GM12864 (cell line): ENCODE data around the gene FAM9C.
"Not testable (repeated sequence)": the region's sequence is repeated elsewhere in the genome, so short reads cannot be mapped to it uniquely, and the experiment has no call there.

ENCODE experiments used
- DNase-seq: peaks from one replicate; pipeline ENCODE4 v3.0.0-alpha.2; 2011; ENCODE audit warnings: low read depth
- H3K4me3 ChIP-seq: 2 replicates; pipeline ENCODE4 v1.5.1; 2011; ENCODE audit warnings: mild to moderate bottlenecking, low read depth, low read length, control low read depth
- TF ChIP-seq, protein P1 (sequence below): IDR thresholded peaks from 2 replicates; pipeline ENCODE4 v1.5.1; 2011; ENCODE audit warnings: low read depth, mild to moderate bottlenecking, moderate library complexity, low read length, control low read depth, inconsistent platforms; ENCODE audit errors: missing control alignments

The FAM9C gene

DNA sequence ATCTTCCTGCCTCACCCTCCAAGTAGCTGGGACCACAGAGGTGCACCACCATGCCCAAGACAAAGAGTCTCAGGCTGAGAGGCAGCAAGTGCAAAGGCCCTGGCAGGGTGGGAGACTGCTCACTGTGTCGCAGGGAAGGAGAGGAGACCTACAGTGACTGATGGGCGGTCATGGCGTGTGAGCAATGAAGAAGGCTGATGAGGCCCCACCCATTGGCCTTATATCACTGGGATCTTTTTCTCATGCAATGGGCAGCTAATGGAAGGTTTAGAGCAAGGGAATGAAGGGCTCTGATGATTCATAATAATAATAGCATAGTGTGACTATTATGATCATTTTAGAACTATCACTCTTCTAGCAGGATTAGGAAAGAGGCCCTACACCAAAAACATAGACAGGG is 20.9 kb downstream of the FAM9C start:
- no peak overlapping the region for H3K4me3 ChIP-seq
- TF ChIP-seq, protein P1, sequence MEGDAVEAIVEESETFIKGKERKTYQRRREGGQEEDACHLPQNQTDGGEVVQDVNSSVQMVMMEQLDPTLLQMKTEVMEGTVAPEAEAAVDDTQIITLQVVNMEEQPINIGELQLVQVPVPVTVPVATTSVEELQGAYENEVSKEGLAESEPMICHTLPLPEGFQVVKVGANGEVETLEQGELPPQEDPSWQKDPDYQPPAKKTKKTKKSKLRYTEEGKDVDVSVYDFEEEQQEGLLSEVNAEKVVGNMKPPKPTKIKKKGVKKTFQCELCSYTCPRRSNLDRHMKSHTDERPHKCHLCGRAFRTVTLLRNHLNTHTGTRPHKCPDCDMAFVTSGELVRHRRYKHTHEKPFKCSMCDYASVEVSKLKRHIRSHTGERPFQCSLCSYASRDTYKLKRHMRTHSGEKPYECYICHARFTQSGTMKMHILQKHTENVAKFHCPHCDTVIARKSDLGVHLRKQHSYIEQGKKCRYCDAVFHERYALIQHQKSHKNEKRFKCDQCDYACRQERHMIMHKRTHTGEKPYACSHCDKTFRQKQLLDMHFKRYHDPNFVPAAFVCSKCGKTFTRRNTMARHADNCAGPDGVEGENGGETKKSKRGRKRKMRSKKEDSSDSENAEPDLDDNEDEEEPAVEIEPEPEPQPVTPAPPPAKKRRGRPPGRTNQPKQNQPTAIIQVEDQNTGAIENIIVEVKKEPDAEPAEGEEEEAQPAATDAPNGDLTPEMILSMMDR: no peak
- DNase-seq: no peak

DNA sequence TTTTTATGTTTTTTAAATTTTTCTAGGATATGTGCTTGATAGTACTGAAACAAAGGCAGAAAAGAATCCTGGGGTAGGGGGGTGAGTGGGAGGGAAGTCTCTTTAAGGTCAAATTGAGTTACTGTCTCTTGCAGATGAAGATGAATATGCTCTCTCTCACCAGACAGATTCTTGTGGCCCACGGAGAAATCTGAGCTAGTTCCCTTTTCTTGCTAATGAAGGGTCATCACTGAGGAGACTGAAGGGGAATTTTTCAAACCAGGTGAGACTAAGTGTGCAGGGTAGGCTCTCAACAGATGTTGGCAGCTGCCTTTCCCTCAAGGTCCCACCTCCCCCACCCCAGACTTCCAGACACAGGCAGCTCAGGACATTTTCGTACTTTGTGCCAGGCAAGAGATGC is 21.5 kb downstream of the FAM9C start:
- no peak for DNase-seq
- TF ChIP-seq, protein P1: no peak
- H3K4me3 ChIP-seq: no peak overlapping the region

DNA sequence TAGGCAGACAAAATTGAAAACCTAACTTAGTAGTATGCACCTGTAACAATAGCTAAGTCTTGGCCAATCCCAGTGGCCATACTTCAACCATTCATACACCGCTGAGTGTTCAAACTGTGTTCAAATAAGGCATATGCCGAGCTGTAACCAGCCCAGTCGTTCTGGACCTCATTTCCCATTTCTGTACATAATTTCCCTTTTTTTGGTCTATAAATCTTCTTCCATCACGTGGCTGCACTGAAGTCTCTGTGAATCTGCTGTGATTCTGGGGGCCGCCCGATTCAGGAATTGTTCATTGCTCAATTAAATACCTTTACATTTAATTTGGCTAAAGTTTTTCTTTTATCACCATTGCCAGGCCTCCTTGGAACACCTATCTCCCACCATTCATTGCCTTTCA is 27.7 kb downstream of the FAM9C start:
- DNase-seq, H3K4me3 ChIP-seq: not testable (repeated sequence)

- H3K4me3 ChIP-seq: no peak overlapping the region
- TF ChIP-seq, protein P1: no peak
- no peak for DNase-seq
These were observed 28.7 kb downstream of the FAM9C start for GRCh38 chrX:13015536-13016236.

DNA sequence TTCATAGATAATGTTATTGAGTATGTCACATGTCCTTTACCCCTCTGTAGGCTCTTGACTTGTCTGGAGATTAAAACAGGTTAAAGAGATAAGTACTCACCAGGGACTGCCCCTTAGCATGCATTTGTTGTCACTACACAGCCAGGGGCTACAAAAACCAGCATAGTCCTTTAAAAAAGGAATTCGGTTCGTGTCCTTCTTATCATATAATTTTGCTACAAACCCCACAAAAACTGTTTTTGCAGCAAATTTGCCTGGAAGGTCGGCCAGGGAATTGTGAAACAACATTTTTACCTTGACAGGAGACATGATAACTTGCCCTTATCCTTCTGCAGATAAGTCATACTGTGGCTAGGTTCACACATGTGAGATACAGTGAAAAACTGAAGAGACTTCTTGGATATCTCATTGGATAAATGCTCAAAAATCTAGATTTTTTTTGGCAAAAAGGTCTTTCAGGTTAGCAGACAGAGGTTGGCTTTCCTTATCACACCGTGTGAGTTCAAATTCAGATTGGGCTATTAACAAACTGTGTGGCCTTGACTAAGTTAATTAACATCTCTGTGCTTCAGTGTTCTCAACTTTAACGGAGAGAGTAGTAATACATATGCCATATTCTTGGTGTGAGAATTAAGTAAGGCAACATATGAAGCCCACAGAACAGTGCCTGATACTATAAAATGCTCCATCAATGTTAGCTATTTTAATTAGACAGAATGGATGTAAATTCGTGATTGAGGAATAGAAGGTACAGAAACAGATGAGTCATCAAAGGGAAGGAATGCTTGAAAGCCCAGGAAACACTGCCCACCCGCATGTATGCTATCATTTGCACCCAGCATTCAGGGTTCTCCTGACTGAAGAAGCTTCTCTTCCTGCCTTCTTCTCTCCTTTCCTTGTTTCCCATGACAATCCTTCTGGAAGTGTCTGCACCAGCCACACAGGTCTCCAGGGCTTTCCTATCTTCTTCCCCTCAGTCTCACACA is 30.0 kb downstream of the FAM9C start:
- DNase-seq: no peak
- TF ChIP-seq, protein P1: no peak
- no peak overlapping the region; the same call in 1 of the 2 replicates for H3K4me3 ChIP-seq

- H3K4me3 ChIP-seq: no peak overlapping the region; the same call in 1 of the 2 replicates
- DNase-seq: no peak
- TF ChIP-seq, protein P1: no peak
These were observed 30.9 kb downstream of the FAM9C start for GRCh38 chrX:13013363-13014110.

- TF ChIP-seq, protein P1: no peak
- DNase-seq: no peak
- H3K4me3 ChIP-seq: no peak overlapping the region
These were observed 33.9 kb downstream of the FAM9C start for GRCh38 chrX:13010546-13010945.
